HG02759 (cell line): ENCODE data around the gene COBLL1.

Experiments
- ATAC-seq: cut with Tn5 transposase; IDR thresholded peaks from one replicate; pipeline ENCODE4 v1.9.1; 2021; ENCODE audit warnings: mild to moderate bottlenecking, moderate library complexity; ENCODE audit not compliant: unreplicated experiment

COBLL1 gene

GRCh38 chr2:164691346-164691887, 150.2 kb downstream of the COBLL1 start:
- ATAC-seq = no peak

GRCh38 chr2:164690361-164690760, 151.3 kb downstream of the COBLL1 start:
- no peak for ATAC-seq

- ATAC-seq = no peak
These were observed 152.7 kb downstream of the COBLL1 start for GRCh38 chr2:164688896-164689419.

GRCh38 chr2:164681009-164681408, 160.6 kb downstream of the COBLL1 start:
- no peak for ATAC-seq

GRCh38 chr2:164678631-164679149, 162.9 kb downstream of the COBLL1 start:
- no peak for ATAC-seq

GRCh38 chr2:164677733-164678132, 163.9 kb downstream of the COBLL1 start:
- ATAC-seq = no peak

- ATAC-seq = no peak
These were observed 164.4 kb downstream of the COBLL1 start for GRCh38 chr2:164677271-164677670.

- ATAC-seq = no peak
These were observed 165.9 kb downstream of the COBLL1 start for GRCh38 chr2:164675687-164676086.

GRCh38 chr2:164675027-164675426, 166.6 kb downstream of the COBLL1 start:
- no peak for ATAC-seq

- ATAC-seq = no peak
These were observed 169.8 kb downstream of the COBLL1 start for GRCh38 chr2:164671664-164672396.

GRCh38 chr2:164669291-164669690, 172.3 kb downstream of the COBLL1 start:
- ATAC-seq = no peak

- ATAC-seq = no peak
These were observed 174.1 kb downstream of the COBLL1 start for GRCh38 chr2:164667566-164667965.

GRCh38 chr2:164664070-164664469, 177.6 kb downstream of the COBLL1 start:
- ATAC-seq = no peak

- no peak for ATAC-seq
These were observed 178.6 kb downstream of the COBLL1 start for GRCh38 chr2:164662868-164663631.

- ATAC-seq = no peak
These were observed 179.6 kb downstream of the COBLL1 start for GRCh38 chr2:164662066-164662465.

- no peak for ATAC-seq
These were observed 180.3 kb downstream of the COBLL1 start for GRCh38 chr2:164661349-164661748.

- ATAC-seq = no peak
These were observed 184.5 kb downstream of the COBLL1 start for GRCh38 chr2:164657129-164657528.

- ATAC-seq = no peak
These were observed 185.9 kb downstream of the COBLL1 start for GRCh38 chr2:164655750-164656149.

GRCh38 chr2:164655336-164655735, 186.3 kb downstream of the COBLL1 start:
- ATAC-seq = no peak

- ATAC-seq = no peak
These were observed 190.3 kb downstream of the COBLL1 start for GRCh38 chr2:164651361-164651760.

GRCh38 chr2:164644036-164644700, 197.5 kb downstream of the COBLL1 start:
- ATAC-seq = no peak
